ENCODE results near the gene TTLL9. TPM values are rescaled to one million over a fixed set of nuclear protein-coding genes. Genes with fewer than 3 reads are reported as not detected.

TTLL9 gene
- total RNA-seq, 6 donors from 2014 or later = 0.31 to 20.7 (median 4.4) TPM

DNA sequence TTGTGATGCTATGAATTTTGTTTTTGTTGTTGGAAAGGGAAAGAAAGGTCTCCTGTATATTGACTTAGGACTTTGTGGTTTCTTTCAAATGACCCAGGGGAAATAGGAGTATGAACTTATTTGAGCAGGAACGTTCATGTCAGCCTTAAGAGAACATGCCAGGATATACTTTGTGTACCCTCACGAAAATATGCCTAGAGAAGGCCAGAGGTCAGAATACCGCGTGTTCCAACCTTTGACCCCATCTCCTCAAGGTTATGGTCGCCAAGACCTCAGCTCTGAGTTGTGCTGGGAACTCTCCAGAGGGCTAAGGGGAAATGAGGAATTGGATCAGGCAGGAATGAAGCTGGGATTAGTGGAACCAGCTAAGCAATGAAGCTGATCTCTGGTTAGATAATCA lies 11.5 kb downstream of the TTLL9 start:
- Histone ChIP-seq H3K4me3 (no peak overlapping the region), H3K27me3 (no peaks in the 10 kb centered on the region), H3K36me3 (no peaks in the 10 kb centered on the region), H3K4me1 (peaks cover 0 to 9% (median 4%) of the 10 kb centered on the region in 4 donors), H3K9me3 (no peaks in the 10 kb centered on the region), H3K27ac (no peak overlapping the region)
- WGBS, 2 donors = 67 to 70% methylated on average over 5 of the region's 5 CpGs
- TF ChIP-seq, protein P1, sequence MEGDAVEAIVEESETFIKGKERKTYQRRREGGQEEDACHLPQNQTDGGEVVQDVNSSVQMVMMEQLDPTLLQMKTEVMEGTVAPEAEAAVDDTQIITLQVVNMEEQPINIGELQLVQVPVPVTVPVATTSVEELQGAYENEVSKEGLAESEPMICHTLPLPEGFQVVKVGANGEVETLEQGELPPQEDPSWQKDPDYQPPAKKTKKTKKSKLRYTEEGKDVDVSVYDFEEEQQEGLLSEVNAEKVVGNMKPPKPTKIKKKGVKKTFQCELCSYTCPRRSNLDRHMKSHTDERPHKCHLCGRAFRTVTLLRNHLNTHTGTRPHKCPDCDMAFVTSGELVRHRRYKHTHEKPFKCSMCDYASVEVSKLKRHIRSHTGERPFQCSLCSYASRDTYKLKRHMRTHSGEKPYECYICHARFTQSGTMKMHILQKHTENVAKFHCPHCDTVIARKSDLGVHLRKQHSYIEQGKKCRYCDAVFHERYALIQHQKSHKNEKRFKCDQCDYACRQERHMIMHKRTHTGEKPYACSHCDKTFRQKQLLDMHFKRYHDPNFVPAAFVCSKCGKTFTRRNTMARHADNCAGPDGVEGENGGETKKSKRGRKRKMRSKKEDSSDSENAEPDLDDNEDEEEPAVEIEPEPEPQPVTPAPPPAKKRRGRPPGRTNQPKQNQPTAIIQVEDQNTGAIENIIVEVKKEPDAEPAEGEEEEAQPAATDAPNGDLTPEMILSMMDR (IDR thresholded peaks at IDR 0.05) = no peak
- TF ChIP-seq POLR2AphosphoS5 (IDR thresholded peaks at IDR 0.05) (no peak), POLR2A (IDR thresholded peaks at IDR 0.05) (no peak), EP300 (IDR thresholded peaks at IDR 0.05) (no peak)
- DNase-seq (no peak), ATAC-seq (ENCODE audit: low FRiP score in 2 of 2) (no peak)

DNA sequence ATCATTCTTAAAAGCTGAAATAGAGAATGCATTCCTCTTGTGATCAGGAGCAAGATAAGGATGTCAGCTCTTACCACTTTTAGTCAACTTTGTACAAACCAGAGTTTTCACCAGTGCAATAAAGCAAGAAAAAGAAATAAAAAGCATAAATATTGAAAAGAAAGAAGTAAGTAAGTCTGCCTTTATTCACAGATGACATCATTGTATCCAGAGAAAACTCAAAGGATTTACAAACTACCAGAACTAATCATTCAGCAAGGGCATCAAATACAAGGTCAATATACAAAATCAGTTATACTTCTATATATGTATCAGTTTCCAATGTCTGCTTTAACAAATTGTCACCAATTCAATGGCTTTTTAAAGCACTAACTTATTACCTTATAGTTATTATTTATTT lies 13.4 kb downstream of the TTLL9 start:
- peaks cover 0 to 9% (median 4%) of the 10 kb centered on the region in 4 donors for H3K4me1 ChIP-seq
- H3K36me3 ChIP-seq = no peaks in the 10 kb centered on the region
- H3K9me3 ChIP-seq = no peaks in the 10 kb centered on the region
- ATAC-seq (ENCODE audit: low FRiP score in 2 of 2) = no peak
- DNase-seq = no peak
- no peaks in the 10 kb centered on the region for H3K27me3 ChIP-seq
- no peak overlapping the region for H3K27ac ChIP-seq
- no peak overlapping the region for H3K4me3 ChIP-seq
- TF ChIP-seq, protein P1 (IDR thresholded peaks at IDR 0.05) = no peak
- TF ChIP-seq POLR2AphosphoS5 (IDR thresholded peaks at IDR 0.05) = no peak
- TF ChIP-seq EP300 (IDR thresholded peaks at IDR 0.05) = no peak
- no peak for TF ChIP-seq POLR2A (IDR thresholded peaks at IDR 0.05)

DNA sequence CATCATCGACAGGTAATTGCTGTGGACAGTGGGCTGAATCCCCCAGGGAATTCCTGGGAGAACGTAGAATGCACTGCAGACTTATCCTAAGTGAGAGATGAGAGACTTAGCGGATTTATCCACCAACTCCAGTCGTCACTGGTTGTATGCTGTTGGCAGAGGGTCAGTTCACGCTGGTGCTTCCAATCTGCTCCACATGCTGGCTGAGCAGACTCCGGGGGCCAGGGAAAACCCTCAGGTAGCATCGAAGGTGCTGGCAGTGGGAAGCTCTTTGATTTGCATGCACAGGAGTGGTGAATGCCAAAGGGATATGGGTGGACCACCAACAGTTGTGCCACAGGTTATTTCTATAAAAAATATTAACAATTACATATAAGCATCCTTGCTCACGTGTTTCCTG lies 20.2 kb downstream of the TTLL9 start:
- TF ChIP-seq, protein P1 (IDR thresholded peaks at IDR 0.05) = no peak
- TF ChIP-seq POLR2AphosphoS5 (IDR thresholded peaks at IDR 0.05) (no peak), POLR2A (IDR thresholded peaks at IDR 0.05) (no peak), EP300 (IDR thresholded peaks at IDR 0.05) (no peak)
- no peak overlapping the region for H3K4me3 ChIP-seq

DNA sequence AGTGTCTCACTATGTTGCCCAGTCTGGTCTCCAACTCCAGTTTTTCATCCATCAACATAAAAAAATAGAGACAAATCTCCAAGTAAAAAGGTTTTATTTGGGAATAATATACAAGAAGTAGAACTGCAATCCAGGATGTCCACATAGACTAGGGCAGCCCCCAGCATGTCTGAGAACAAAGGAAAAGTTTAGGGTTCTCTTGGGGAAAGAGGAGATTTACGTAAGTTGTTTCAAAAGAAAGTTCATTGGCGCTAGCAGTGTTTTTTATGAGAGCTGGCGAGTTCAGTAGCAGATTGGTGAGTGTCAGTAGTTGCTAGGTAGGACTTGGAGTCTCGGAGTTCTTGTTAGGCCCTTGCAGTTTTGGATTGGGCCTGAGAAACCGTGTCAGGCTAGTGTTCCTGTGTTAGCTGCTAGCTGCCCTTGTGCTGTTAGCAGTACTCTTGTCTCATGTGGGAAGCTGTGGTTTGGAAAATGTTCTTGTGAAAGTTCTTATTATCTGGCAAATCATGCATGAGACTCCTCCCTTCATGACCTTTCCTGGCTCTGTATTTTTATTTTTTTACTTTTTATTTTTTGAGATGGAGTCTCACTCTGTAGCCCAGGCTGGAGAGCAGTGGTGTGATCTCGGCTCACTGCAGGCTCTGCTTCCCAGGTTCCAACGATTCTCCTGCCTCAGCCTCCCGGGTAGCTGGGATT lies 24.7 kb downstream of the TTLL9 start:
- Histone ChIP-seq H3K27ac (peak overlapping the region; percentile 27 to 71 (median 33)), H3K9me3 (no peaks in the 10 kb centered on the region), H3K36me3 (no peaks in the 10 kb centered on the region), H3K27me3 (no peaks in the 10 kb centered on the region), H3K4me1 (peaks cover 0 to 5% (median 1%) of the 10 kb centered on the region in 4 donors), H3K4me3 (no peak overlapping the region)
- ATAC-seq (ENCODE audit: low FRiP score in 2 of 2) (peak; percentile 90 to 99), DNase-seq (peak in 1 of 2 donors; percentile 86)
- TF ChIP-seq, protein P1 (IDR thresholded peaks at IDR 0.05) = no peak
- TF ChIP-seq POLR2AphosphoS5 (IDR thresholded peaks at IDR 0.05) = no peak
- TF ChIP-seq EP300 (IDR thresholded peaks at IDR 0.05) = no peak
- TF ChIP-seq POLR2A (IDR thresholded peaks at IDR 0.05) = no peak
- WGBS, 2 donors = 43 to 52% methylated on average over 8 of the region's 8 CpGs

More for the DNA sequence above, 20.2 kb downstream of the TTLL9 start:
- WGBS, 2 donors = 60 to 69% methylated on average over 8 of the region's 8 CpGs
- Histone ChIP-seq H3K36me3 (no peaks in the 10 kb centered on the region), H3K4me1 (peaks cover 0 to 5% (median 1%) of the 10 kb centered on the region in 4 donors), H3K27ac (no peak overlapping the region), H3K9me3 (no peaks in the 10 kb centered on the region), H3K27me3 (no peaks in the 10 kb centered on the region)
- DNase-seq (no peak), ATAC-seq (ENCODE audit: low FRiP score in 2 of 2) (no peak)

DNA sequence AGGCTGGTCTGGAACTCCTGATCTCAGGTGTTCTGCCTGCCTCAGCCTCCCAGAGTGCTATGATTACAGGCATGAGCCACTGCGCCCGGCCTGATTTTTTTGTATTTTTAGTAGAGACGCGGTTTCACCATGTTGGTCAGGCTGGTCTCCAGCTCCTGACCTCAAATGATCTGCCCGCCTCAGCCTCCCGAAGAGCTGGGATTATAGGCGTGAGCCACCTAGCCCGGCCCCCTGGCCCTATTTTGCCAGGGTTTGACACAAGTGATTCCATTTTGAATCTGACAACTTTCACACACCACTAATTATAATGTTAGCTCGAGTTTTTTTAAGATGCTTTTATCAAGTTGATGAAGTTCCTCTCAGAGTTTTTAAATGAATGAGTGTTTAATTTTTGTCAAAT lies 25.6 kb downstream of the TTLL9 start:
- 95 to 97% methylated on average over 9 of the region's 9 CpGs for WGBS, 2 donors
- DNase-seq (no peak), ATAC-seq (ENCODE audit: low FRiP score in 2 of 2) (no peak)
- Histone ChIP-seq H3K27me3 (no peaks in the 10 kb centered on the region), H3K4me1 (peaks cover 0 to 5% (median 1%) of the 10 kb centered on the region in 4 donors), H3K36me3 (no peaks in the 10 kb centered on the region), H3K27ac (peak overlapping the region in 1 of 4 donors; percentile 71), H3K4me3 (no peak overlapping the region), H3K9me3 (no peaks in the 10 kb centered on the region)
- TF ChIP-seq EP300 (IDR thresholded peaks at IDR 0.05) (no peak), POLR2A (IDR thresholded peaks at IDR 0.05) (no peak), POLR2AphosphoS5 (IDR thresholded peaks at IDR 0.05) (no peak)
- TF ChIP-seq, protein P1 (IDR thresholded peaks at IDR 0.05) = no peak

Measured in upper lobe of left lung (tissue), 6 donors.